Stimulated activated naive CD8-positive, alpha-beta T cell treated with anti-CD3 and anti-CD28 coated beads, Interleukin-15, Interleukin-2, amounts not matched to agents 100 U/mL and 50 U/mL, for 24 hours (primary cell): ENCODE data around the gene HIRA.
A peak's percentile ranks its signal among the peaks of the same experiment; 100 is the strongest.
"Not testable (repeated sequence)": the region's sequence is repeated elsewhere in the genome, so short reads cannot be mapped to it uniquely, and the experiment has no call there.

Source experiments
- ATAC-seq: fragments of 150-1000 bp; cut with Tn5 transposase; one replicate; pipeline ENCODE4 v1.10.0; 2021
- DNase-seq: peaks from one replicate; pipeline ENCODE4 v3.0.0; 2021

The HIRA gene

GRCh38 chr22:19463008-19463407, 31.5 kb upstream of the HIRA start:
- ATAC-seq (no peak), DNase-seq (no peak)

GRCh38 chr22:19461506-19461905, 30.0 kb upstream of the HIRA start:
- no peak for DNase-seq

GRCh38 chr22:19460036-19460435, 28.5 kb upstream of the HIRA start:
- ATAC-seq = no peak
- no peak for DNase-seq

More at GRCh38 chr22:19461506-19461905, 30.0 kb upstream of the HIRA start:
- ATAC-seq = no peak

GRCh38 chr22:19457828-19458428, 26.4 kb upstream of the HIRA start:
- ATAC-seq (peak; percentile 14), DNase-seq (no peak)

- DNase-seq = no peak
Observed at GRCh38 chr22:19456541-19456940, 25.0 kb upstream of the HIRA start.

GRCh38 chr22:19455585-19456370, 24.2 kb upstream of the HIRA start:
- DNase-seq = no peak
- ATAC-seq = no peak

More at GRCh38 chr22:19456541-19456940, 25.0 kb upstream of the HIRA start:
- no peak for ATAC-seq

GRCh38 chr22:19455033-19455432, 23.5 kb upstream of the HIRA start:
- ATAC-seq = no peak
- DNase-seq = no peak

- no peak for ATAC-seq
Observed at GRCh38 chr22:19454156-19454555, 22.6 kb upstream of the HIRA start.

GRCh38 chr22:19453718-19454117, 22.2 kb upstream of the HIRA start:
- DNase-seq (no peak), ATAC-seq (no peak)

More at GRCh38 chr22:19454156-19454555, 22.6 kb upstream of the HIRA start:
- DNase-seq = no peak

GRCh38 chr22:19451570-19451969, 20.0 kb upstream of the HIRA start:
- DNase-seq = no peak
- no peak for ATAC-seq

- DNase-seq = no peak
- ATAC-seq = no peak
Observed at GRCh38 chr22:19450363-19451175, 19.0 kb upstream of the HIRA start.

GRCh38 chr22:19449422-19449767, 17.9 kb upstream of the HIRA start:
- no peak for ATAC-seq
- no peak for DNase-seq

GRCh38 chr22:19448739-19449421, 17.3 kb upstream of the HIRA start:
- DNase-seq (peak; percentile 47), ATAC-seq (peak; percentile 62)

GRCh38 chr22:19448076-19448607, 16.6 kb upstream of the HIRA start:
- peak; percentile 17 for ATAC-seq
- peak; percentile 27 for DNase-seq

- ATAC-seq (peak; percentile 91), DNase-seq (peak; percentile 84)
Observed at GRCh38 chr22:19447330-19448075, 16.0 kb upstream of the HIRA start, which contains the start of gene C22orf39. Gene C22orf39 (minus strand): TSS chr22:19447711. CDS start chr22:19447688, 23 bp downstream.

- DNase-seq (no peak), ATAC-seq (no peak)
Observed at GRCh38 chr22:19446603-19447329, 15.2 kb upstream of the HIRA start.

GRCh38 chr22:19445279-19445982, 13.9 kb upstream of the HIRA start:
- not testable (repeated sequence) for ATAC-seq

GRCh38 chr22:19443544-19444211, 12.1 kb upstream of the HIRA start:
- ATAC-seq (no peak), DNase-seq (no peak)

More at GRCh38 chr22:19445279-19445982, 13.9 kb upstream of the HIRA start:
- not testable (repeated sequence) for DNase-seq

GRCh38 chr22:19442166-19442565, 10.6 kb upstream of the HIRA start:
- DNase-seq = no peak
- ATAC-seq = no peak
